Erythroblast (primary cell): ENCODE results near the gene MRPL37.
"Not testable (repeated sequence)": the region's sequence is repeated elsewhere in the genome, so short reads cannot be mapped to it uniquely, and the experiment has no call there.

ENCODE experiments used
- GATA1 ChIP-seq: IDR thresholded peaks from 2 replicates; pipeline ENCODE4 v1.6.1; 2011; ENCODE audit warnings: low read depth, mild to moderate bottlenecking, control low read depth, low read length, moderate library complexity
- POLR2A ChIP-seq: IDR thresholded peaks from 2 replicates; pipeline ENCODE4 v1.6.1; 2011; ENCODE audit warnings: mild to moderate bottlenecking, low read length

DNA sequence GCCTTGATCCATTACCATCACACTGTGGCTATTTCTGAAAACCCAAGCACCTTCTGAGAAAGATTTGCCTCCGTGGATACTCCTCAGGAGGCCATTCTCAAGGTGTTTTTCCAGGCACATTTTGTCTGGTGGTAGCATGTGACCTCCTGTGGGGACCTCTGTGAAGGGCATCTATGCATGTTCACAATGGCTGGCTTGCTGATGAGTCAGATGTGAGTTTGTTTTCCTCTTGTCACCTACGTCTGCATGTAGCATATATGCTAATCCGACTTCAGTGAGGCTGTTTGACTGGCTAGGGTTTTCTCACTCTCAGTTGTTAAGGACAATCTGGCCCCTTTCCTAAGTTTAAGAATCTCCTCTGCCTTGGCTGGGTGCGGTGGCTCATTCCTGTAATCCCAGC, 7.9 kb downstream of the MRPL37 start:
- not testable (repeated sequence) for TF ChIP-seq POLR2A, GATA1
